Upper lobe of left lung (tissue), 6 donors: ENCODE results near the gene UBR2. TPM values are rescaled to one million over a fixed set of nuclear protein-coding genes. Genes with fewer than 3 reads are reported as not detected.
A peak's percentile ranks its signal among the peaks of the same experiment; 100 is the strongest.

Experiments
- ATAC-seq, 2 donors: fragments of 200-7000 bp; cut with Tn5 transposase; one replicate each; pipeline ENCODE4 v1.9.1; 2022; ENCODE audit warnings: mild to moderate bottlenecking in 2 of 2, moderate library complexity in 2 of 2; ENCODE audit not compliant: low FRiP score in 2 of 2
- DNase-seq, 2 donors: peaks; one replicate each; pipeline ENCODE4 v3.0.0-alpha.2; 2019 to 2020
- H3K27ac ChIP-seq, 4 donors: fragments of 200-600 bp; sonication (generic); one replicate each; pipeline ENCODE4 v1.5.1; 2016 to 2019
- H3K27me3 ChIP-seq, 4 donors: fragments of 200-600 bp; sonication (generic); one replicate each; pipeline ENCODE4 v1.5.1; 2017 to 2019
- H3K36me3 ChIP-seq, 4 donors: fragments of 200-600 bp; sonication (generic); one replicate each; pipeline ENCODE4 v1.5.1; 2016 to 2019
- H3K4me1 ChIP-seq, 4 donors: fragments of 200-600 bp; sonication (generic); one replicate each; pipeline ENCODE4 v1.5.1; 2018 to 2019
- H3K4me3 ChIP-seq, 4 donors: fragments of 200-600 bp; sonication (generic); one replicate each; pipeline ENCODE4 v1.5.1; 2017 to 2019; ENCODE audit warnings: mild to moderate bottlenecking in 2 of 4, moderate library complexity in 1 of 4
- H3K9me3 ChIP-seq, 4 donors: fragments of 200-600 bp; sonication (generic); one replicate each; pipeline ENCODE4 v1.5.1; 2018 to 2019
- CTCF ChIP-seq, 6 experiments: fragments of 450-650 bp in 4 of 6; fragments of 200-600 bp in 2 of 6; sonication (generic) in 2 of 6; IDR thresholded peaks; one replicate each; pipeline ENCODE4 v1.5.1; 2016 to 2019; ENCODE audit warnings: antibody characterized with exemption in 6 of 6
- EP300 ChIP-seq, 4 donors: sonication (generic); formaldehyde crosslinking; IDR thresholded peaks; one replicate each; pipeline ENCODE4 v1.5.1; 2017; ENCODE audit warnings: antibody characterized with exemption in 4 of 4, control low read depth in 2 of 4
- POLR2A ChIP-seq, 4 donors: fragments of 450-650 bp; IDR thresholded peaks; one replicate each; pipeline ENCODE4 v1.5.1; 2016 to 2017; ENCODE audit warnings: antibody characterized with exemption in 4 of 4, mild to moderate bottlenecking in 2 of 4
- POLR2AphosphoS5 ChIP-seq, 2 donors: sonication (generic); formaldehyde crosslinking; IDR thresholded peaks; one replicate each; pipeline ENCODE4 v1.5.1; 2017; ENCODE audit warnings: antibody characterized with exemption in 2 of 2
- WGBS, 2 donors: methylation state at CpG; one replicate each; pipeline ENCODE4 v1.1.5; 2017 to 2018; 5-methylcytosine and 5-hydroxymethylcytosine counted together
- total RNA-seq, 6 donors: library from RNA; depleted of rRNA in 4 of 6; stranded (reverse); fragments of >200 nt in 4 of 6; gene quantifications; one replicate each; pipeline versions ENCODE4 v1.1.0 to v1.2.1, GENCODE V29; 2016 to 2021
- donor health status: DM: no; HTN: no; CAD: no; lungs with moderate emphysema.
- donor health status: DM: no; HTN: yes; CAD: no; lungs with severe emphysema.

UBR2 gene
- total RNA-seq, 6 donors from 2014 or later: 20.3 to 44.3 (median 32.8) TPM

- peaks cover 9 to 15% (median 12%) of the 10 kb centered on the region in 4 donors for H3K4me1 ChIP-seq
- H3K4me3 ChIP-seq: peak overlapping the region; percentile 22 to 58 (median 53)
- H3K9me3 ChIP-seq: no peaks in the 10 kb centered on the region
- no peaks in the 10 kb centered on the region for H3K36me3 ChIP-seq
- peak; percentile 92 to 98 for ATAC-seq
- TF ChIP-seq POLR2AphosphoS5 (IDR thresholded peaks at IDR 0.05): peak in 1 of 2 donors; percentile 6
- peak; percentile 83 to 91 (median 86) for TF ChIP-seq CTCF (IDR thresholded peaks at IDR 0.05)
- no peak for TF ChIP-seq POLR2A (IDR thresholded peaks at IDR 0.05)
- TF ChIP-seq EP300 (IDR thresholded peaks at IDR 0.05): no peak
- 2% methylated on average over 14 of the region's 14 CpGs for WGBS, 2 donors
- H3K27me3 ChIP-seq: no peaks in the 10 kb centered on the region
- peak in 1 of 2 donors; percentile 90 for DNase-seq
- peak overlapping the region; percentile 76 to 83 (median 80) for H3K27ac ChIP-seq
Measured at GRCh38 chr6:42726485-42727086, 162.8 kb downstream of the UBR2 start.

- ATAC-seq: peak; percentile 31 to 69
- 20 to 48% methylated on average over 27 to 40 of the region's 52 CpGs for WGBS, 2 donors
- Histone ChIP-seq H3K27ac (peak overlapping the region; percentile 76 to 83 (median 80)), H3K4me3 (peak overlapping the region; percentile 22 to 58 (median 53)), H3K36me3 (no peaks in the 10 kb centered on the region), H3K27me3 (no peaks in the 10 kb centered on the region), H3K4me1 (peaks cover 9 to 15% (median 12%) of the 10 kb centered on the region in 4 donors), H3K9me3 (no peaks in the 10 kb centered on the region)
- peak in 1 of 2 donors; percentile 87 for DNase-seq
- no peak for TF ChIP-seq CTCF (IDR thresholded peaks at IDR 0.05)
- TF ChIP-seq POLR2A (IDR thresholded peaks at IDR 0.05): no peak
- TF ChIP-seq EP300 (IDR thresholded peaks at IDR 0.05): no peak
- TF ChIP-seq POLR2AphosphoS5 (IDR thresholded peaks at IDR 0.05): no peak
Measured at GRCh38 chr6:42727087-42727611, 163.3 kb downstream of the UBR2 start.

GRCh38 chr6:42727627-42728026 is 163.8 kb downstream of the UBR2 start:
- no peaks in the 10 kb centered on the region for H3K36me3 ChIP-seq
- TF ChIP-seq POLR2AphosphoS5 (IDR thresholded peaks at IDR 0.05): no peak
- TF ChIP-seq EP300 (IDR thresholded peaks at IDR 0.05): no peak
- no peak for TF ChIP-seq POLR2A (IDR thresholded peaks at IDR 0.05)
- no peak for TF ChIP-seq CTCF (IDR thresholded peaks at IDR 0.05)
- 70 to 78% methylated on average over 14 to 21 of the region's 22 CpGs for WGBS, 2 donors
- peak in 1 of 2 donors; percentile 16 for ATAC-seq
- peak in 1 of 2 donors; percentile 68 for DNase-seq
- H3K4me3 ChIP-seq: peak overlapping the region in 3 of 4 donors; percentile 49 to 58 (median 57)
- H3K27me3 ChIP-seq: no peaks in the 10 kb centered on the region
- peaks cover 9 to 15% (median 12%) of the 10 kb centered on the region in 4 donors for H3K4me1 ChIP-seq
- H3K9me3 ChIP-seq: no peaks in the 10 kb centered on the region
- H3K27ac ChIP-seq: peak overlapping the region; percentile 76 to 83 (median 80)

DNA sequence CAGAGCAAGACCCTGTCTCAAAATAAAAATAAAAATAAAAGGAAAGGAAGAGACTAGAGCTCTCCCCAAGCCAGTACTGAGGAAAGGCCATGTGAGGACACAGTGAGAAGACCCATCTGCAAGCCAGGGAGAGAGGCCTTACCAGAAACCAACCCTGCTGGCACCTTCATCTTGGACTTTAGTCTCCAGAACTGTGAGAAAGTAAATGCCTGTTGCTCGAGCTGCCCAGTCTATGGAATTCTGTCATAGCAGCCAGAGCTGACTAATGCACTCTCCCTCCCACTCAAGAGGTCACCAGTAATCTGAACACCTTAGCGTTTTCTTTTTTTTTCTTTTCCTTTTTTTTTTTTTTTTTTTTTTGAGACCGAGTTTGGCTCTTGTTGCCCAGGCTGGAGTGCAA is 165.9 kb downstream of the UBR2 start:
- no peaks in the 10 kb centered on the region for H3K9me3 ChIP-seq
- DNase-seq (no peak), ATAC-seq (no peak)
- peaks cover 10 to 15% (median 14%) of the 10 kb centered on the region in 4 donors for H3K4me1 ChIP-seq
- H3K27me3 ChIP-seq: no peaks in the 10 kb centered on the region
- H3K4me3 ChIP-seq: no peak overlapping the region
- H3K27ac ChIP-seq: no peak overlapping the region
- 79 to 88% methylated on average over 2 to 3 of the region's 3 CpGs for WGBS, 2 donors
- TF ChIP-seq CTCF (IDR thresholded peaks at IDR 0.05): no peak
- no peak for TF ChIP-seq POLR2AphosphoS5 (IDR thresholded peaks at IDR 0.05)
- no peak for TF ChIP-seq POLR2A (IDR thresholded peaks at IDR 0.05)
- no peak for TF ChIP-seq EP300 (IDR thresholded peaks at IDR 0.05)
- no peaks in the 10 kb centered on the region for H3K36me3 ChIP-seq
